ENCODE results near the gene SPAG5.

SPAG5 gene, protein sequence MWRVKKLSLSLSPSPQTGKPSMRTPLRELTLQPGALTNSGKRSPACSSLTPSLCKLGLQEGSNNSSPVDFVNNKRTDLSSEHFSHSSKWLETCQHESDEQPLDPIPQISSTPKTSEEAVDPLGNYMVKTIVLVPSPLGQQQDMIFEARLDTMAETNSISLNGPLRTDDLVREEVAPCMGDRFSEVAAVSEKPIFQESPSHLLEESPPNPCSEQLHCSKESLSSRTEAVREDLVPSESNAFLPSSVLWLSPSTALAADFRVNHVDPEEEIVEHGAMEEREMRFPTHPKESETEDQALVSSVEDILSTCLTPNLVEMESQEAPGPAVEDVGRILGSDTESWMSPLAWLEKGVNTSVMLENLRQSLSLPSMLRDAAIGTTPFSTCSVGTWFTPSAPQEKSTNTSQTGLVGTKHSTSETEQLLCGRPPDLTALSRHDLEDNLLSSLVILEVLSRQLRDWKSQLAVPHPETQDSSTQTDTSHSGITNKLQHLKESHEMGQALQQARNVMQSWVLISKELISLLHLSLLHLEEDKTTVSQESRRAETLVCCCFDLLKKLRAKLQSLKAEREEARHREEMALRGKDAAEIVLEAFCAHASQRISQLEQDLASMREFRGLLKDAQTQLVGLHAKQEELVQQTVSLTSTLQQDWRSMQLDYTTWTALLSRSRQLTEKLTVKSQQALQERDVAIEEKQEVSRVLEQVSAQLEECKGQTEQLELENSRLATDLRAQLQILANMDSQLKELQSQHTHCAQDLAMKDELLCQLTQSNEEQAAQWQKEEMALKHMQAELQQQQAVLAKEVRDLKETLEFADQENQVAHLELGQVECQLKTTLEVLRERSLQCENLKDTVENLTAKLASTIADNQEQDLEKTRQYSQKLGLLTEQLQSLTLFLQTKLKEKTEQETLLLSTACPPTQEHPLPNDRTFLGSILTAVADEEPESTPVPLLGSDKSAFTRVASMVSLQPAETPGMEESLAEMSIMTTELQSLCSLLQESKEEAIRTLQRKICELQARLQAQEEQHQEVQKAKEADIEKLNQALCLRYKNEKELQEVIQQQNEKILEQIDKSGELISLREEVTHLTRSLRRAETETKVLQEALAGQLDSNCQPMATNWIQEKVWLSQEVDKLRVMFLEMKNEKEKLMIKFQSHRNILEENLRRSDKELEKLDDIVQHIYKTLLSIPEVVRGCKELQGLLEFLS

GRCh38 chr17:28598799-28599310, at the start of gene SPAG5:
Gene SPAG5 (minus strand): TSS chr17:28599025. CDS start chr17:28598946, 79 bp downstream.
- DNase-seq, result peak; percentile 90 to 93

GRCh38 chr17:28646039-28646754, 47.4 kb upstream of the SPAG5 start:
- DNase-seq, result no peak

- no peak for DNase-seq
These were observed 46.7 kb upstream of the SPAG5 start for GRCh38 chr17:28645576-28645939.

- peak; percentile 91 for DNase-seq
These were observed 46.2 kb upstream of the SPAG5 start, which contains the start of gene BLTP2 for GRCh38 chr17:28644787-28645575. Gene BLTP2 (minus strand): TSS chr17:28645158. CDS start chr17:28645056, 102 bp downstream.

DNA sequence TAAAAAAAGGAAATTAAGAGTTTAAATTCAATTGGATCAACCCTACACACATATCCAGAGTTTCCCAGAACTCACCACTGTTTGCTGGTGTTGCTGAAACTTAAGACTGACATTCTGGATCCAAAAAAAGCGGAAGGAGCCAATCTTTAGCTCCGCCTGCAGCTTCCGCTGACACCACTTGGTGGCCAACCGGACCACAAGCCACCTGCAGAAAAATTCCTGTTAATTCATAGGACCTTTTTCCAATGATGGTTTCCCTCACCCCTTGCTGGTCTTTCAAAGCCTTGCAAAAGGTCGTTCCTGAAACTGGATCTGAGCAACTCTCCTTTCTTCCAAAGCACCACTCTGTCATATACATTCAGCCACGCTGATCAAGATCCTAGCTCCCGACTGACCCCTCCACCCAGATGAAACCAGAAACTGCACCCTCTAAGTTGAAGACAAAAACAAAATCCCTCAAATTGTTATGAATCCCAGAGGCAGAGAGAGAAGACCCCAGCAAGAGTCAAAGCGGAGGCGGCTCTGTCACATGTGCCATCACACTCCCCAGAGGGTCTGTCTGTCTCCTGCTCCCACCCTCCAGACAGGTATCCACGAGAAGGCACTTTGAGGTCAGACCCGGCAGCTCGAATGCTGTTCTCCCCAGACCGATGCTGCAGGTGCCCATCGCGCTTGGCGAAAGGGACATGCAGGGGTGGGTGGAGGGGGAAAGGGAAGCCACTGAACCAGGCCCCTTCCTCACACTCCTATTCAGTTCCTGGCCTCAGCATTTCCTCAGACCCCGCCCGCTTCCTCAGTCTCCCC, 45.4 kb upstream of the SPAG5 start:
- DNase-seq, result peak; percentile 82

DNA sequence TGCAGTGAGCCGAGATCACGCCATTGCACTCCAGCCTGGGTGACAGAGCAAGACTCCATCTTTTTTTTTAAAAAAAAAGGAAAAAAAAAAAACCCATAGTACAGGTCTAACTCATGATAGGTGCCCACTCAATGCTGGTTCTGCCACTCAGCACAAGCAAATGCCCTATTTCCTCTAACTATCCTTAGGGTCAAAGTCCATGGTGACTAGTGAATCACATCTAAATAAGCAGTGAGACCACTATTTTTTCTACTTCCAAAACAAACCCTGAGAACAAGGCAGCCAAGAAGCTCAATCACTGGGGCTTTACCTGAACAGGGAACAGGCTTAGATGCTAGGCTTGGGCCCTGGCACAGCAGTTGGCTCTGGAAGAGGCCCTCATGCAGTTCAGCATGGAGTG, 42.8 kb upstream of the SPAG5 start:
- DNase-seq, result no peak

DNA sequence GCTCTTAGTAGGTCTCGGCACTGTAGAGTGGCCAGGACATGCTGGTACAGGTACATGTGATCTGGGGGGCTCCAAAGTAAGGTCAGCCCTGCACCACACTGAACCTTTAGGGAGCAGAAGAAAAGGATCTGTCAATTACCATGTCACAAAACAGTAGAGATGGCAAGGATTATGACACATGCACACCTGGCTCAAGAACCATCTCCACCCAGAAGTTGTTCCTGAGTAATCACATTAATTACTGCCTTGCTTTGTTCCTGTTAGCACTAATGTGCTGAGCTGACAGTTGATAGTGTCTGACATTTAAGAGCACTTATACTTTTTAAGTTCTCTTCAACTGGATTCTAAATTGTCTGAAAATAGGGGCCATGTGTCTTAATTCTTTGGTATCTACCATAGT, 36.7 kb upstream of the SPAG5 start:
- DNase-seq, result no peak

DNA sequence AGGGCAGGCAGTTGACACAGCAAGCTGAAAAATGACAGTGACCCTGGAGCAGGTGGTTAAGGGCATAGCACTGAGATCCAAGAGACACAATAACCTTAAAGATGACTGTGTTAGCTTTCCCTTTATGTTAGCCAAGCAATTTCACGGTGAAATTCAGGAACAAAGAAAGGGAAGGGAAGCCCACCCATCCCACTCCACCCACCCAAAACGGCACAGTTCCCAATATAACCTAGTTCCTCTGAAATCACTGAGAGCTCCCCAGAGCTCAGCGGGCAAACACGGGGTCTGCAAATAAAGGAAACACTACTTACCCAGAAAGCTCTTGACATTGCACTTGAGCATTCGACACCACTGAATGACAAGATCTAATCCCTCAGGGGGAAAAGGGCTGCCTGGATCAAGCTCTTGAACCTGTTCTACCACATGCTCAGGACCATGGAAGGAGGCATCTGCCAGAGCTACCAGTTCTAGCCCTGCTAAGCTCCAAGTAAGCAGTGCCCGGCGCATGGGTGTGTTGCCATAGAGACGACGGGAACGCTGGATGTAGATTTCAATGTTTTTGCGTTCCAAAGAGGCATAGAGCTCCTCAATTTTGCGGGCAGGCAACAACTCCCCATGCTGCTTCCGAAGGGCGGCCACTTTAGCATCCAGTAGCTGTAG, 35.5 kb upstream of the SPAG5 start:
- no peak for DNase-seq

GRCh38 chr17:28626818-28627217, 28.0 kb upstream of the SPAG5 start:
- no peak for DNase-seq

- no peak for DNase-seq
These were observed 25.3 kb upstream of the SPAG5 start for GRCh38 chr17:28624148-28624547.

DNA sequence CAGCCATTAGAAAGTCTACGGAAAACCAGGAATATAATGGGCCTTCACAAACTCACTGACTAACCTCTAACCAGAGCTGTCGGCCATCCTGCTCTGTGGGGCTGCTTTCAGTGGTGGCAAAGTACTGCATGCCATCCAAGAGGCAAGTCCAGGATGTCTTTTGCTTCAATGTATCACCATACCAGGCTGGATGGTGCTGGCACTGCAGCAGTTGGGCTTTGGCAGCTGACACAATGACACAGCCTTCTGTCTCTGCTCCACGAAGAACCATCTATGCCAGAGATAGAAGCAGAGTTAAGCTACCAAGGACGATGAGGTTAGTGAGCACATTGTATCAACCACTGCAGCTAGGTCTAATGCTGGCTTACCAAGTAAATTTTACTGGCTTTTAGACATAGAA, 24.9 kb upstream of the SPAG5 start:
- DNase-seq, result no peak

GRCh38 chr17:28622186-28622585, 23.4 kb upstream of the SPAG5 start:
- DNase-seq, result no peak

GRCh38 chr17:28620010-28620409, 21.2 kb upstream of the SPAG5 start:
- DNase-seq, result no peak

DNA sequence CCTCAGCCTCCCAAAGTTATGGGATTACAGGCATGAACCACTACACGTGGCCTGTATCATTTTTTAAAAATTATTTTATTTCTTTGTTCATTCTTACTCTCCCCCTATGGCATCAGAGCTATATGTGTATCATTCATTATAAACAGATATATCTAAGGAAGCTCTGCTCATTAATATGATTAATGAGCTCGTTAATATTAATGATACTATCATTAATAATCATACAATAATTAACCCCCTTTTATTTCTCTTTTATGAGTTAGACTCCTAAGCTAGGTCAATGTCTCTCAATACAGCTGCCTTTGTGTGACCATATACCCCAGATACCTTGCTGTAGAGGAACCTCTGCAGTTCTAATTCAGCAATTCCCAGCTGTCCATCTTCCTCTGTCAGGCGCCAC, 19.6 kb upstream of the SPAG5 start:
- no peak for DNase-seq

GRCh38 chr17:28616281-28616680, 17.5 kb upstream of the SPAG5 start:
- DNase-seq, result no peak

DNA sequence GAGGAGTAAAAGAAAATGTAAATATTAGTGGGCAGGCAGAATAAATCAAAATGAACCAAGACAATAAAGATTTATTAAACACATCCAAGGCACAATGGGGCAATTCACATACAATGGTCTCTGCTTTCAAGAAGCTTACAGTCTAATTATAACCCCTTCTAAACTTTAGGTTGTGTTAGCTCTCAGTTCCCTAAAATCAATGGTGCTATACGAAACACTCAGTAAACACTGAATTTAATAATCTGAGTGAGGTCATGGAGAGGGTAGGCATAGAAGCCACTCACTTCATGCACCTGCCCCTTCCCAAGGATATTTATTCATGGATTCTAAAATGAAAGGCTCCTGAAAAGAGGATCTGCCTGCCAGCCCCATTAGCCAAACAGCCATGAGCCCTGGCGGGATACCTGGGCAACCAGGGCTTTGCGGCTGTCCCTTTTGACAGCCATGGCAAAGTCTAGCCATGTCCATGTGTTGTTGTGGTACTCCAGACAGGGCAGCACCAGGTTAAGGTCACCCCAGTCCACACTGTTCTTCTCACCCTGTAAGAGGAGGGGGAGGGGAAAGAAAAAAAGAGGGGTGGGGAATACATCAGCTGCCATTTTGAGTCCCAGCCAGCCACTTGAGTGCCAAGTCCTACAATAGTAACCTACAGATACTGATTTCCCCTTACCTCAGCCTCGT, 16.6 kb upstream of the SPAG5 start:
- no peak for DNase-seq

DNA sequence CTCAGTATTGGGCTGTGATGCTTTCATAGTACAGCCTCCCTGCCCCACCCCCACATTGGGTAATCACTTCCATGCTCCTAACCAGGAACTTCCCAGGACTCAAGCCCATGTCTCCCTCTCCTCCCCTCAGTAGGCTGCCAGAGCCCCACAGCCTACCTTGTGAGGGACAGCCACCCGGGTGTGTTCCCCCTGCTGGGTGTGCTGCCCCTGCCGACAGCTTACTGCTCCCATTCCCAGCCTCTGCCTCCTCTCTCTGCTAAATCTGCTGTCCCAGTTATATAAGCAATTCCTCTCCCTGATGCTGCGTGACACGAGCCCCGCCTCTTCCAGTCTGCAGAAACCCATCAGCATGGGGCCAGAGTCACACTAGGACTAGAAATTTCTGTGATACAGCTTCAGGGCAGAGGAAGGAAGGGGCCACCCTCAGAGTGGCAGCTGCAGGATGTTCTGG, 15.1 kb upstream of the SPAG5 start, which contains the start of gene RSKR:
Gene RSKR (minus strand): TSS at position 255 of the 451 bp plus-strand sequence. CDS start 24 bp downstream, at position 231.
- DNase-seq, result no peak

- peak; percentile 19 to 24 for DNase-seq
These were observed 14.4 kb upstream of the SPAG5 start for GRCh38 chr17:28612936-28613872.

All from Kasumi-1 (cell line).